Kidney (tissue), 14 donors: ENCODE results near the gene ITGA3. TPM values are rescaled to one million over a fixed set of nuclear protein-coding genes. Genes with fewer than 3 reads are reported as not detected.
A peak's percentile ranks its signal among the peaks of the same experiment; 100 is the strongest.

Source experiments
- DNase-seq, 5 donors: peaks; one replicate each; pipeline ENCODE4 v3.0.0-alpha.2; 2013 to 2020
- FAIRE-seq: peaks from 2 replicates; lab custom pipeline; 2012; peaks lifted over from hg19 to GRCh38; lab: Jason Lieb, UNC
- H3K27ac ChIP-seq, 2 donors: one replicate each; pipeline ENCODE4 v1.7.0; 2013; ENCODE audit warnings: low read depth in 2 of 2, low read length in 2 of 2, inconsistent platforms in 1 of 2
- H3K27me3 ChIP-seq: one replicate; pipeline ENCODE4 v1.7.1; 2013; ENCODE audit warnings: low read length, inconsistent platforms; ENCODE audit not compliant: control insufficient read depth, insufficient read depth
- H3K36me3 ChIP-seq, 3 donors: one replicate each; pipeline versions ENCODE4 v1.7.0 to v1.7.1; 2013; ENCODE audit warnings: low read length in 3 of 3, control low read depth in 1 of 3, inconsistent platforms in 1 of 3; ENCODE audit not compliant: insufficient read depth in 3 of 3, control insufficient read depth in 2 of 3
- H3K4me1 ChIP-seq, 3 donors: one replicate each; pipeline versions ENCODE4 v1.7.0 to v1.7.1; 2013; ENCODE audit warnings: low read length in 3 of 3, inconsistent platforms in 1 of 3, low read depth in 1 of 3; ENCODE audit not compliant: control insufficient read depth in 2 of 3, insufficient read depth in 2 of 3
- H3K4me3 ChIP-seq, 3 donors: one replicate each; pipeline versions ENCODE4 v1.7.0 to v1.8.1; 2013; ENCODE audit warnings: low read length in 3 of 3, control low read depth in 1 of 3, inconsistent platforms in 1 of 3
- H3K9ac ChIP-seq, 3 donors: one replicate each; pipeline versions ENCODE4 v1.7.0 to v1.7.1; 2013; ENCODE audit warnings: low read length in 3 of 3, control low read depth in 1 of 3, inconsistent platforms in 1 of 3
- H3K9me3 ChIP-seq, 3 donors: one replicate each; pipeline versions ENCODE4 v1.7.0 to v1.7.1; 2013; ENCODE audit warnings: low read length in 3 of 3, control low read depth in 1 of 3, inconsistent platforms in 1 of 3; ENCODE audit not compliant: control insufficient read depth in 2 of 3, insufficient read depth in 1 of 3
- intact Hi-C: fragments of 100-400 bp; cut with DNase I; formaldehyde crosslinking; loops from one replicate; pipeline ENCODE4 v1.11.1; 2022
- polyA plus RNA-seq: library from polyadenylated mRNA; stranded (reverse); fragments of 350-450 nt; fragmentation: Illumina TruSeq; extraction: RNeasy Lipid Tissue Mini Kit (QIAGEN cat#74804); gene quantifications from one replicate; pipeline ENCODE4 v1.2.3, GENCODE V29; 2014; ENCODE audit warnings: low read depth, low replicate concordance; ENCODE audit not compliant: insufficient read depth
- total RNA-seq: library from RNA; stranded (reverse); fragmentation: NEBNext Ultra II Directional; extraction: Animal tissue kit (Norgen Biotek cat#: 25700); gene quantifications from one replicate; pipeline ENCODE4 v1.2.1, GENCODE V29; 2021
- TF ChIP-seq, protein P1 (sequence below): IDR thresholded peaks from 3 replicates; pipeline ENCODE4 v1.5.1; 2012; ENCODE audit warnings: mild to moderate bottlenecking, moderate library complexity, borderline replicate concordance; ENCODE audit not compliant: insufficient read depth; ENCODE audit errors: extremely low read depth
- donor health status: control.
- donor health status: control.
- donor health status: control.
- donor health status: control.
- donor health status: control.
- donor health status: DM: yes; HTN: yes; CAD: no.
- donor health status: Normal renal cell carcinoma (clear cell type).

Gene ITGA3
- total and polyA plus RNA-seq, 2 donors from 2014 or later = 117 to 367 TPM

DNA sequence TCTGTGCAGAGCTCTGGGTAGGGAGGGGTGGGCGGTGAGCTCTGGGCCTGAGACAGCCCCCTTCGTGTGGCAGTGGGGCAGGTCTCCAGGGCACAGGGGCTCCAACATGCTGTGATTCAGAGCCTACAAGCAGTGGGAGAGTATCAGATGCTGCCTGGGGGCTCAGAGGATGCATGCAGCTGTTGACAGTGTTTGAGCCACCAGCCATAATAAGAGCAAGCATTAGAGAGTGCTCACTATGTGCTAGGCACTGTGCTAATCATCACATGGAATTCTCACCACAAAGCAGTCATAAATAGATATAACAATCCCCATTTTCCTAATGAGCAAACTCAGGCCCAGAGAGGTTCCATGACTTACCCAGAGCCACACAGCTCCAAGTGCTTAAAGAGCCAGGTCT is 47.3 kb downstream of the ITGA3 start:
- Histone ChIP-seq H3K9me3 (no peaks in the 10 kb centered on the region), H3K4me3 (no peak overlapping the region), H3K27ac (peak overlapping the region; percentile 83 to 94), H3K27me3 (no peaks in the 10 kb centered on the region), H3K4me1 (peaks cover 0 to 46% (median 39%) of the 10 kb centered on the region in 3 donors), H3K36me3 (peaks cover 4 to 67% (median 20%) of the 10 kb centered on the region in 3 donors), H3K9ac (peak overlapping the region in 1 of 3 donors; percentile 65)
- DNase-seq = peak in 1 of 5 donors; percentile 50
- no peak for FAIRE-seq
- intact Hi-C loops = no loop called here
- TF ChIP-seq, protein P1, sequence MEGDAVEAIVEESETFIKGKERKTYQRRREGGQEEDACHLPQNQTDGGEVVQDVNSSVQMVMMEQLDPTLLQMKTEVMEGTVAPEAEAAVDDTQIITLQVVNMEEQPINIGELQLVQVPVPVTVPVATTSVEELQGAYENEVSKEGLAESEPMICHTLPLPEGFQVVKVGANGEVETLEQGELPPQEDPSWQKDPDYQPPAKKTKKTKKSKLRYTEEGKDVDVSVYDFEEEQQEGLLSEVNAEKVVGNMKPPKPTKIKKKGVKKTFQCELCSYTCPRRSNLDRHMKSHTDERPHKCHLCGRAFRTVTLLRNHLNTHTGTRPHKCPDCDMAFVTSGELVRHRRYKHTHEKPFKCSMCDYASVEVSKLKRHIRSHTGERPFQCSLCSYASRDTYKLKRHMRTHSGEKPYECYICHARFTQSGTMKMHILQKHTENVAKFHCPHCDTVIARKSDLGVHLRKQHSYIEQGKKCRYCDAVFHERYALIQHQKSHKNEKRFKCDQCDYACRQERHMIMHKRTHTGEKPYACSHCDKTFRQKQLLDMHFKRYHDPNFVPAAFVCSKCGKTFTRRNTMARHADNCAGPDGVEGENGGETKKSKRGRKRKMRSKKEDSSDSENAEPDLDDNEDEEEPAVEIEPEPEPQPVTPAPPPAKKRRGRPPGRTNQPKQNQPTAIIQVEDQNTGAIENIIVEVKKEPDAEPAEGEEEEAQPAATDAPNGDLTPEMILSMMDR = no peak

DNA sequence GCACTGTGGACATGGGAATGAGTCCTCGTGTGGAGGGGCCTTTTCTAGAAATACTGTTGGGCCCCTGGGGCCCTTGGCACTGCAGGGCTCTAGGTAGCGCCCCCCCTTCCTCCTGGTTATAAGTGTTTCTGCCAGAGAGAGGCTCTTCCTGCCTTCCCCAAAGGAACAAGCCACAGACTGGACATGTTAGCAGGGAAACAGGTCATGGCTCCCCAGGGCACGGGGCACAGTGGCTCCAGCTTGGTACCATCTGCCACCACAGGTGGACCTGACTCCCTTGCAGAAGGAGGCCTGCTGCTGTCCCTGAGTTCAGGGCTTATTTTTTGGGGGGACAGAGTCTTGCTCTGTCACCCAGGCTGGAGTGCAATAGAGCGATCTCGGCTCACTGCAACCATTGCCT is 48.0 kb downstream of the ITGA3 start:
- H3K4me1 ChIP-seq = peaks cover 0 to 39% (median 33%) of the 10 kb centered on the region in 3 donors
- intact Hi-C loops = no loop called here
- DNase-seq (no peak), FAIRE-seq (no peak)
- peaks cover 2 to 67% (median 21%) of the 10 kb centered on the region in 3 donors for H3K36me3 ChIP-seq
- no peak overlapping the region for H3K4me3 ChIP-seq
- H3K9ac ChIP-seq = no peak overlapping the region
- TF ChIP-seq, protein P1 = no peak
- H3K27ac ChIP-seq = no peak overlapping the region
- H3K27me3 ChIP-seq = no peaks in the 10 kb centered on the region
- H3K9me3 ChIP-seq = no peaks in the 10 kb centered on the region

DNA sequence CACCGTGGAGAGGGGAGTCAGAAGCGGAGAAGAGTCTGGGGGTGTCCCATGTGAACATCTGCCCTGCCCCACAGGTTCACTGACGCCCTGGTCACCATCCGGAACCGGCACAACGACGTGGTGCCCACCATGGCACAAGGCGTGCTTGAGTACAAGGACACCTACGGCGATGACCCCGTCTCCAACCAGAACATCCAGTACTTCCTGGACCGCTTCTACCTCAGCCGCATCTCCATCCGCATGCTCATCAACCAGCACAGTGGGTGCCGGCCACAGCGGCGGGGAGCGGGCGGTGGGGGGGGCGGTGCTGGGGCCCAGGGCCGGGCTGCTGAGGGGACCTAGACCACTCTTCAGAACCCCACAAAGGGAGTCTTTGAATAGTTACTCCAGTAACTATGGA is 49.9 kb downstream of the ITGA3 start:
- TF ChIP-seq, protein P1 = no peak
- H3K4me3 ChIP-seq = no peak overlapping the region
- H3K4me1 ChIP-seq = peaks cover 0 to 30% (median 24%) of the 10 kb centered on the region in 3 donors
- no peak overlapping the region for H3K9ac ChIP-seq
- FAIRE-seq = no peak
- intact Hi-C loops = no loop called here
- peak in 1 of 5 donors; percentile 69 for DNase-seq
- H3K27me3 ChIP-seq = no peaks in the 10 kb centered on the region
- H3K27ac ChIP-seq = no peak overlapping the region
- H3K9me3 ChIP-seq = no peaks in the 10 kb centered on the region
- H3K36me3 ChIP-seq = peaks cover 2 to 69% (median 21%) of the 10 kb centered on the region in 3 donors
